ENCODE results near the gene ZNF438.

DNA sequence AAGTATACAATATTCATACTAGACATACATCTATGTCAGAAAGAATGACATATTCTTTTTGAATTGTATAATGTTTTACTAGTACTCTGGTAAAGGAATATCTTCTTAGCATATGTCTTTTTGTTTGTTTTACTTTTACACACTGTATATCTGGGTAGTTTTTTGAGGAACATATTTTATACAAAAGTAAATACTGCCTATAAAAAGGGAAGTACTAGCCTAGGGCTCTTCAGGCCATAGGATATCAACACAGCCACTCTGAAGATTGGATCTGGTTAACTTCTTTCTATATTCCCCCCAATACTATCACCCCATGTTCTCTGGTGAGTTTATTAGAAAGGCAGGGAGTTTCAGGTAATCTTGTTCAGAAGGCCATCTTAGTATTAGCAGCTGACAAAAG is 134.6 kb downstream of the ZNF438 start:
- TF ChIP-seq GATA2 (IDR thresholded peaks at IDR 0.05; ENCODE audit: low read depth, low read length) = no peak
- no peak for TF ChIP-seq GATA3 (IDR thresholded peaks at IDR 0.05; ENCODE audit: low read depth, low read length)

All from SH-SY5Y (cell line).